HG03457 (cell line): Measurements from ENCODE around the gene CPLANE2.
A peak's percentile ranks its signal among the peaks of the same experiment; 100 is the strongest.
"Not testable (repeated sequence)": the region's sequence is repeated elsewhere in the genome, so short reads cannot be mapped to it uniquely, and the experiment has no call there.

Source experiments
- ATAC-seq: cut with Tn5 transposase; IDR thresholded peaks from one replicate; pipeline ENCODE4 v1.9.1; 2021; ENCODE audit warnings: moderate number of reproducible peaks; ENCODE audit not compliant: unreplicated experiment

Gene CPLANE2

DNA sequence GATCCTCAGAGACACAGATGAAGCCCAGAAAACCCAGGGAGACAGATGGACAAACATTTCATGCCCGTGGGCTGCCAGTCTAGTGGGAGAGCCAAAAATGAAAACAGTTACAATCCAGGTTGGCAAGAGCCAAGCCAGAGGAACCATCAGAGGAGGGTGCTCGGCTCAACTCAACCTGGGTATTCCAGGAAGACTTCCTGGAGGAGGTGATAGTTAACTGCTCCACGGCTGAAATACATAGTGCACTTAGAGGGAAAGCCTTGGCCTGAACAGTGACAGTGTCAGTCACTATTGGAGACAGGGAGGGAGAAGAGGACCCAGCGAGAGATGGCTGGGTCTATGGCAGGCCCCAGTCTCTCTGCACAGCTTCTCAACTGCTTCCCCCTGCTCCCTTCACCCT is 26.4 kb downstream of the CPLANE2 start:
- no peak for ATAC-seq

DNA sequence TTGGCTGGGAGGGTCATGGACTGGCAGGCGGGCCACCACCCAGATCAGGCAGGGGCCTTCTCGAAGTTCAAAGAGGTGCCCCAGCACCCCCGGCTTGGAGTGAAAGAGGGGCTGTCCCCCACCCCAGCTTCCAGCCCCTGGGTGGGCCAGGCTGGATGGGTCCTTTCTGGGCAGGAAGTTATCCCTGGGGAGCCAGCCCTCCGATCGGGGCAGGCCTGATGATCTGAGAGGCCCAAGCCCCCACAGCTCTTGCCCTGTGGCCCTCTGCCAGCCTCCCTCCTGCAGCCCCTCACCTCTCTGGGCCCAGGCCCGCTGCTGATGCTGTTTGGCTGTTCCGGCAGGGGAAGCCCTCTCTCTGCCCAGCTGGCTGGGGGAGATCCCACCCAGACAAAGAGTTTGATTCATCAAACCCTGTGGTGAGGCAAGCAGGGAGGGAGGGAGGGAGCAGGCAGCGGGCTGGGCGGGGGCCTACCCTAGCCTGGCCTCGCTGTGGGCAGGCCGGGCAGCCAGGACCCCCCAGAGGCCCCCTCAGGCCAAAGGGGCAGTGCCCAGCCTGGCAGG is 27.1 kb downstream of the CPLANE2 start:
- ATAC-seq = no peak

DNA sequence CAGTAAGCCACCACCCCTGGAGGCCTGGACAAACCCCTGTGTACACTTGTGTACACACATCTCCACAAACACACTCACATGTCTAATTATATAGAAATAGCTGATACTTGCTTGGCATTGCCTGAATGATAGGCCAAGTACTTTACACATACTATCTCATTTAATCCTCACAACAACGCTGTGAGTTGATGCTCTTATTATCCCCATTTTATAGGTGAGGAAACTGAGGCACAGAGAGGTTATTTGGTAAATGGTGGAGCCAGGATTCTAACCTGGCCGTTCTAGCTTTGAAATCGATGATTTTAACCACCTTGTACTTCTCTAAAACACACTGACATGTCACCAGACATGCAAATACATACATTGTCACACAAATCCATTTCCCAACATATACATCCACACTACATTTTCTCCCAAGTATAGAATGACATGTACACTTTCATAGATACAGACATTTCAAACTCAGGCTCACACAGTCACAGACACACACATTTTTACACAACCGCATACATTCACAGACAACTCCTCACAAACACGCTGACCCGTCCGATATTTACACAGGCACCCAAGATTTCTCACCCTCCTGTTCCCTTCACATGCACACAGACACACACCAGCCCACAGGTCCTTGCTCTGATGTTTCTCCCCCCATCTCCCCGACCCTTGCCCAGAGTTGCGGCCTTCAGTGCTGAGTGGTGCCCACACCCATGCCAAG is 27.7 kb downstream of the CPLANE2 start:
- no peak for ATAC-seq

DNA sequence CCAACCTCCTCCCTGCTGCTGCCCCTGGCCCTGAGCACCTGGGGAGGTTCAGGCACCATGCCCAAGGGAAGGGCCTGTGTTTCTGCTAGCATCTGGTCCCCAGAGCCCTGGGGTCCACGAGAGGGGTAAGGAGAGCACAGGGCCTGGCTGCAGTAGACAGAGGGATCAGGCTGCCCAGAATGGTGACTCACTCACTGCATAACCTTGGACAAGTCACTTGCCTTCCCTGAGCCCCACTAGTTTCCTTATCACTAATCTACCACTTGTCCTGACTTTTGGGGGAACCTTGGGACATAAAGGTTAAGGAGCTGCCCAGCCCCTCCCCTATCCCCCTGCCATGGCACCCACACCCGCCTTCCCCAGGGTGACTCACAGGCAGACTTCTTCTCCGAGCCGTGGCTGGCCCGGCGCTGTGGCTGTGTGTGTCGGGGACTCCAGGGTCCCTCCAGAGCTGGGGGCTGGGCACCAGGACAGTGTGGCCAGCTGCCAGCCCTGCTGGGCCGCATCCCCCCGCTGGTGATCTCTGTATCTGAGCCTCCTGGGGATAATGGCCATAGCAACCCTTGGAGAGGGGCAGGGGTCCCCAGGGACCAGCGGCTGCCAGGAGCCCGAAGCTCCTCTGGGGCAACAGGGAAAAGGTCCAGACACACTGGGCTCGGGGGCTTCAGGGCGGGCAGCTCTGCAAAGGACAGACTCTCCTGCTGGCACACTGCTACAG is 28.6 kb downstream of the CPLANE2 start:
- no peak for ATAC-seq

DNA sequence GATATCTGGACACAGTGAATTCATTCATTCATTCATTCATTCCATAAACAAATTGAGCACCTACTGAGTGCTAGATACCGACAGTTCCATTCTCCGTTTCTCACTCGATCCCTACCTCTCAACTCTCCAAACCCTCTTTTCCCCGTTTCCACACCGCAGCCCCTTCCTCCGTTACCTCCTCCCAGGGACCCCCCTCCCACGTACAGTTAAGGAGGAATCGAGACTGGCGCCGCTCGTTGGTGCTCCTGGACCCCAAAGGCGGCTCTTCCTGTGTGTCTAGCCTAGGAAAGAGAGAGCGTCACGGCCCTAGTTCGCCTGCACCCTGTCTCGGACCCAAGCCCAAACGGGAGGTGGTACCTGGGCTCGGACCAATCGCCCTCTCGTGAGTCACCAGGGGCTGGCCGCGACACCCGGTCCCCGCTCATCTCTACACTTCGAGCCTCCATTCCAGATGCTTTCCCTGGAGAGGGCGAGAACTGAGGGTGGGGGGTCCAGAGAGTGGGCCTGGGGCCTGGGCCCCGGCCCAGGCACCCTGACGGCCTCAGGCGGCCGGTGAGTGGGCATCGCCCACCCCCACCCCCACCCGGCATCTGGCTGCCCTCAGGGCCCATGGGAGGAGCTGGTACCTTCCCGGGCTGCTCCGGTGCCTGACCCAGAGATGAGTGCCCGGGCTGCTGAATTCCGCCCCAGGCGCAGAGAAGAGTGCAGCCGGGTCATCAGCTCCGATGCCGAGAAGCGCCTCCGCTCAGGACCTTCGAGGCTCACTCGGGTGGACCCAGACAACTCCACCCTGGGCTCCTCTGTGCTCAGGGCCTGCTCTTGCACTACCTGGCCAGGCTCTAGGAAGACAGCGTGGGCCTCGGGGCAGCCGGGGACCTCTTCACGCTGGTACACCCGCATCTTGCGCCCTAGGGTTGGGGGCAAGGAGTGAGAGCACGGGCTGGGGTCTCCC is 29.4 kb downstream of the CPLANE2 start:
- ATAC-seq = no peak

DNA sequence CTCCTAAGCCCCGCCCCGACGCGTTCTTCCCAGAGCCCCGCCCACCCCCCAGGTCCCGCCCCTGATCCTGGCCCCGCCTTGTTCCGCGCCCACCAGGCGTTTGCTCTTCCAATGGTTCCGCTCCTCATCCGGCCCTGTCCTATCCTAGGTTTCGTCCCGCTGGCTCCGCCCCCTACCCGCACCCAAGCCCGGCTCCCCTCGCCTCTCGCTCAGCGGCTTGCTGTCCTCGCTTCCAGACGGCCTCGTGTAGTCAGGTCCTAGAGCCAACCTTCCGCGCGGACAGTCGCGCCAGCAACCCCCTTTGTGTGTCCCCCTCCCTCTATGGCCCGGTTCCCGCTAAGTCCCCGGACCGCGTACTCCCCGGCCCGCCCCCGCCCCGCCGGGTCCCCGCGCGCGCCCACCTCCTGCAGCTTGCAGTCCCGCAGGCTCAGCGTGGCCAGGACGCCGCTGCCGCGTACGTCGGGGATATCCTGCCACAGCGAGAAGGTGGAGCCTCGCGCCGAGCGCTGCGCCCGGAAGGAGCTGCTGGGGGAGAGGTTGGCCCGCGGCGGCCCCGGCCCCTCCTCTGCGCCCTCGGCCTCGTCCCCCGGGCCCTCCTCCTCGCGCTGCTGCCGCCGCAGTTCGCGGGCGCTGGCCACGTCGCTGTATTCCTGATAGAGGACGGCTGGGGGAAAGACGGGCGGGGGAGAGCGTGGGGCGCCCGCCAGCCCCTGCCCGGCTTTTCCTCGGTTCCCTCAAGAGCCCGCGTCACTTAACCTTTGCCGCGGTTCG is 30.3 kb downstream of the CPLANE2 start:
- ATAC-seq = peak; percentile 44

DNA sequence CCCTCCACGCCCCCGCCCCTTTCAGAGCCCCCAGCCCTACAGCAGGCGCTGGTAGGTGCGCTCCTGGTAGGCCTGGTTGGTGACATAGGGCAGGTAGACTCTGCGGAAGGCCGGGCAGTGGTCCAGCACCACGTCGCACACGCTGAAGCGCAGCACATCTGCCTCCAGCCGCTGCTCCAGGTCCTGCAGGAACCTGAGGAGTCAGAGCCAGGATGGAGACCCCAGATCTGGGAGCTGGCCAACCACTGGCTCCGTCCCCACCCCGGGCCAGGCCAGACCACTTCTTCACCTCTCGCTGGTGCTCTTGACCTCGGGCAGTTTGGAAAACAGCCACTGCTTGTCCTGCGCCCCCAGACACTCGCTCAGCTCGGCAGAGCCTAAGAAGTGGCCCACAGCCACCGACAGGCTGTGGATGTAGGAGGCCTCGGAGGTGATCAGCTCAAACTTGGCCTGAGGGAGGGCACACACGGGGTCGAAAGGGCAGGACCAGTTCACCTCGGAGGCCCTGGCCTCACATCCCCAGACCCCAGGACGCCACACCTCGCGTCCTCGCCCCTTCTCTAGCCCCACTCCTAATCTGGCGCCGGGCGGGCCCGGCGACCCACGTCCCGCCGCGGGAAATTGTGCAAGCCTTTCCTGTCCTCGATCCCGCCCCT is 31.0 kb downstream of the CPLANE2 start:
- no peak for ATAC-seq

DNA sequence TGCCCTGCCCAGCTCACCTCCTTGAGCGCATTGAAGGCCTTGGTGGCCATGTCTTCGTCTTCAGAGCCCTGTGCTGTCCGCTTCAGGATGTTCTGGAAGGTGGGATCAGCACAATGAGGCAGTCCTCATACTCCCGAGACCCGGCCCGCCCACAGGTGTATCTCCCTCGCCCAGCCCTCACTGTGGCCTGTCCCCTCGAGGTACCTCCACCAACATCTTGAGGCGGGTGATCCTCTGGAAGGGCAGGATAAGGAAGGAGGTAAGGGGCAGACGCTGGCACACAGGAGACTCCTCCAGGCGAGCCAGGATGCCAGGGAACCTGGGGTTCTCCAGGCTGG is 31.7 kb downstream of the CPLANE2 start:
- ATAC-seq = no peak

DNA sequence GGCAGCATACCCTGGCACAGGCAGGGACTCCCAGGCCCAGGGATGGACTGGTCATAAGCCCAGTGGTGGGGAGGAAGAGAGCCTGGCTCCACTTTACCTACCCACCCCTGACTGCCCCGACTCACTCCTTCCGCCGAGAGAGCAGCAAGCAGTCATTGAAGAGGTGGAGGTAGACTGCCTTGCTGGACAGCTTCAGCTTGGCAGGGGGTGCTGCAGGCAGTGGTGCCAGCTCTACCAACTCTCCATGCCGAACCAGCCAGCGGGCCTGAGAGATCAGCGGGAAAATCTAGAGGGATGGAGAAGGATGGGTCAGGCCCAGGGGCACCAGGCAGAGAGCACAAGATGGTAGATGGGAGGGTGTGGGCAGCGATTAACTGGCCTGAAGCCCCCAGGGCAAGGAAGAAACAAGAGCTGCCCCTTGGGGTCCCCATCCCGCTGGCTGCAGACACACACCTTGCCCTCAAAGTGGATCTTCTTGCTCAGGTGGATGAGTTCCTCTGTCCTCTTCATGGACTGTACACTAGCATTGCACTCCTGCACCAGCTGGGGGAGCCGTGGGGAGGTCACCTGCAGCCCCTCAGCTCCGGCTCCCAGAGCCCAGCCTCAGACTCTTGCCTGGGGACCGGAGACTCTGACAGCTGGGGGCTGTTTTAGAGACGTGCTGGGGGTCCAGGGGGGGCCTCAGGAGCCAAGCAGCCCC is 32.2 kb downstream of the CPLANE2 start:
- ATAC-seq = no peak

DNA sequence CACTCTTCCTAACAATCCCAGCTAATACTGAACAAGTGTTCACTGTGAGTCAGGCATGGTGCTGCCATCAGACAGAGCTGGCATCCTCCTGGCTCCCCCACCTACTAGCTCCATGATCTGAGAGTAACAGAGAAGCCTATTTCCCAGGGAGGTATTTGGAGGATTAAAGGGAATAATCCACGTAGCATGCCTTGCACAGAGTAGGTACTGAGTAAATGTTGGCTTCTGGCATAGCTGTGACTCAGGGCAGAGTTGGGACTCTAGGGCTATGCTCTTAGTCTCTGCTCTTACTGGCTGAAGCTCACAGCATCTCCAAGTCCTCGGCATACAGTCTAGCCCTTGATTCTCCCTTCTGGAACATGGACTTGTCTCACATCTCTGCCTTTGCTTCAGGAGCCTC is 32.8 kb downstream of the CPLANE2 start:
- no peak for ATAC-seq

DNA sequence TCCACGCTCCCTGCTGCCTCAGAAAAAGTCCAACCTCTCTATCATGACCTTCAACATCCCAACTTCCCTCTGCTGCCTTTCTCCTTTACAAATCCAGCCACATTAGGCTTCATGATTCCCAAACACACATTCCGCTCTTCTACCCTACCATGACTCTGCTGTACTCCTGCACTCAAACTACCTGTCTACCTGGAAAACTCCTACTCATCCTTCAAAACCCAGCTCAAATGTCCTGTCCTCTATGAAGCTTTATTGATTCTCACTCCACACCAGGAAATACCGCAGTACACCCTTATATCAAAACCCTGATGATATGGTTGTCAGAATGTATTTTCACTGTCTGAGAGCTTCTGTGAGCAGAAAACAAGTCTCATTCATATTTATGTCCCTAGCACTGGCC is 33.4 kb downstream of the CPLANE2 start:
- no peak for ATAC-seq

DNA sequence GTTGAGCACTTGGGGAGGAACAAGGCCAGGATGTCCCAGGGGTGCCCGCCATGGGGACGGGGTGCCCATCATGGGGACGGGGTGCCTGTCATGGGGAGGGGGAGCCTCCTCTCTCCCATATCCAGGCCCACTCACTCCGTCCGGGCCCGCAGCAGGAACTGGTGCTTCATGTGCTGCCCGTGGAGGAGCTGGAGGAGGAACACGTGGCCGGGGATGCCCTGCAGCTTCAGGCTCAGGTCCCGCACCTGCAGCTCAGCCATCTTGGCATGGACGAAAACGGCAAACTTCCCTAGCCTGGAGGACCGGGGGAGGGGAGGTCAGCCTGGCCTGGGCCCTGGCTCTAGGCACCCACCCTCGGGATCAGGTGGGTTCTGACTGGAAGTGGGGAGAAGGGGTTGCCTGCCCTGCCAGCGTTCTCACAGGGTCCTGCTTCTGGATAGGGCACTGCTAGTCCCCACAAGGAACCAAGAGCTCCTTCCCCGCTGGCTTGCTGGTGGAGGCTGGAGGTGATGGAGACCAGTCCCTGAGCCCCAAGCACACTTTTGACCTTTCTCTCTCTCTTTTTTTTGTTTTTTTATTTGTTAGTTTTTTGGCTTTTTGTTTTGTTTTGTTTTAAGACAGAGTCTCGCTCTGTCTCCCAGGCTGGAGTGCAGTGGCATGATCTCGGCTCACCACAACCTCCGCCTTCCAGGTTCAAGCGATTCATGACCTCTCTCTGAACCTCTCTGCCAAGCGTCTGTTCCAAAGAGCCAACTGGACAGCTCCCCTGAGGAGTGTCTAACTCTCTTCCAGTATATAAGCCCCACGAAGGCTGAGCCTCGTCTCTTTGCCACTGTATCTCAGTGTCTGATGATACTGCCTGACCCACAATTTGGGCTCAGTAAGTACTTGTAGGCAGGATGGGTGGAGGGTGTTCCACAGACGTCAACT is 34.4 kb downstream of the CPLANE2 start:
- ATAC-seq = no peak

DNA sequence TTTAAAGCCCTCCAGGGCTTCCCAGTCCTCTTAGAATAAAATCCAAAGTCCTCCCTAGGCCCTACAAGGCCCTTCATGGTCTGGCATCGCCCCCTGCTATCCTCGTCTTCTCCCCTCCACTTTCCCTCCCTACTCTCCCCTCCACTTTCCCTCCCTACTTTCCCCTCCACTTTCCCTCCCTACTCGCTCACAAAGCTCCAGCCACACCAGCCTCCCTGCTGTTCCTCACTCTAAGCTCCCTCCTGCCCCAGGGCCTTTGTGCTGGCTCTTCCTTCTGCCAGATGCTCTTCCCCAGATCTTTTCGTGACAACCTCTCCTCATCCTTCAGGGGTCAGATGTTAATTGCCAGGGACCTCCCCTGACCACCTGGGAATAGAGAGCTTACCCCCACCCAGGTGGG is 37.3 kb downstream of the CPLANE2 start:
- no peak for ATAC-seq

DNA sequence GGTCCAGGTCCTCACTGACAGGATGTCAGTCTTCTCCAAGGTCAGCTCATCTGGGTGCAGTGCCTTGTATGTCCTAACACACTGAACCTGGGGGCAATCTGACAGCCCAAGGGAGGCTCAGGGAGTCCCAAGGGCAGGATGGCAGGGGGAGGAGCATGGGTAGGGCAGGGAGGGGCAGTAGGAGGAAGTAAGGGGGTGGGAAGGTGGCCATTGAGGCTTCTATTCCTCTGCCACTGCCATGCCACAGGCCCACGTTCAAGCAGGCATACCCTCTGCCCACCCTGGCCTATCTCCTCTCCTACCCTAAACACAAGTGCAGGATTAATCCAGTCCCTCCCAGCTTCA is 37.9 kb downstream of the CPLANE2 start:
- ATAC-seq = no peak

DNA sequence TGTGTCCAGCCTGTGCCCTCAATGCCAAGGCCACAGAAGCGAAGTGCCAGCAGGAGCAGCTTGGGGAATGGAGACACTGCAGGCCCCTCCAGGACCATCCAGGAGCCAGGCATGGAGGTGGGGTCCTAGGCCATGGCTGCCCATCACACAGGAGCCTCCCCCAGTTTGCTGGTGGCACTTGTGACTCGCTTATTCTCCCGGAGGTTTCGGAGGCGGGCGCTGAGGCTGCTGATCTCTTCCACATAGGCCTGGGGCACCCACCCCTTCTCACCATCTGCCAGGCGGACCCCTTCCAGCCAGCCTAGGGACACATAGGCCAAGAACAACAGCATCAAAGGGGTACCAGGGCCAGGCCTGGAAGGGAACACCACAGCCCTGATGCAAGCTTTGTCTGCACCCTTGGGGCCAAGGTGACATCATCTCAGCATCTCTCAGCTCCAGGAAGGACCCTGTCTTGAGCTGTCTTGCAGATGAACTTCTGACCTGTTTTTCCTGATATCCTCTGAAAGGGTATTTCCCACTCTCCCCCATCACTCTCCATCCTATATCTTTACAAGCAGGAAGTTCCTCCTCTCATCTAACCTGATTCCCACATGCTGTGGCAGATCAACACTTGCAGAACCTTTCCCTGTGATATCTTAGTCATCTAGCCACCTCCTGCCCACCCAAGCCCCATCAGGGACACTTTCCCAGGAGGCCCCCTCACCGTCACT is 38.4 kb downstream of the CPLANE2 start:
- no peak for ATAC-seq

DNA sequence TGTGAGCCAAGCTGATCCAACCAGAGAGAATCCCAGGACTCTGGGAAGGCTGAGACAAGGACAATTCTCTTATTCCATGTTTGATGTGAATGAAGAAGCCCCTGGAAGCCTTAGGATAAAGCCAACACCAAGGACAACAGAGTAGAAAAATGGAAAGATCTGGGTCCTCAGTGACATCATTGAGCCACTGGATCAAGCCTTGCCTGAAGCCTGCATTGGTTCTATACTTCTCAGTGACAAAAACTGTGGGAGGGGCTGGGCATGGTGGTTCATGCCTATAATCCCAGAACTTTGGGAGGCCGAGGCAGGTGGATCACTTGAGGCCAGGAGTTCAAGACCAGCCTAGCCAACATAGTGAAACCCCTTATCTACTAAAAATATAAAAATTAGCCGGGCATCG is 40.1 kb downstream of the CPLANE2 start:
- no peak for ATAC-seq

DNA sequence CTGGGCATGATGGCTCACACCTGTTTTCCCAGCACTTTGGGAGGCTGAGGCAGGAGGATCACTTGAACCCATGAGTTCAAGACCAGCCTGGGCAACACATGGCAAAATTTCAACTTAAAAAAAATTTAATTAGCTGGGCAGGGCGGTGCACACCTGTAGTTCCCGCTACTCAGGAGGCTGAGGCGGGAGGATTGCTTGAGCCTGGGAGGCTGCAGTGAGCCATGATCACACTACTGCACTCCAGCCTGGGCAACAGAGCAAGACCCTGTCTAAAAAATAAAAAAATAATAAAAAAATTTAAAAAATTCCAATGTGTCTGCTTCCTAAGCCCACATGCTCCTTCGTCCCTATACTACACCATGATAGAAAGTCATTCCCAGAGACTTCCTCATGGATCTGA is 40.8 kb downstream of the CPLANE2 start:
- ATAC-seq = not testable (repeated sequence)

DNA sequence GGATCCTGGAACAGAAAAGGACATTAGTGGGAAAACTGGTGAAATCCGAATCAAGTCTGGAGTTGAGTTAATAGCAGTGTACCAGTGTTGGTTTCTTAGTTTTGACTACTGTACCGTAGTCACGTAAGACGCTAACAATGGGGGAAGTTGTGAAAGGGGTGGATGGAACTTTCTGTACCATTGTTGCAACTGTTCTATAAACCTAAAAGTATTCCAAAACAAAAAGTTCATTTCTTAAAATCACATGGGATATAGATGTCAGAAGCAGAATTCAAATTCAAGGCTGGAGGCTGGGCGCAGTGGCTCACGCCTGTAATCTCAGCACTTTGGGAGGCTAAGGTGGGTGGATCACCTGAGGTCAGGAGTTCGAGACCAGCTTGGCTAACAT is 41.5 kb downstream of the CPLANE2 start:
- no peak for ATAC-seq
